ENCODE data around the gene PPP1R17.

PPP1R17 gene

DNA sequence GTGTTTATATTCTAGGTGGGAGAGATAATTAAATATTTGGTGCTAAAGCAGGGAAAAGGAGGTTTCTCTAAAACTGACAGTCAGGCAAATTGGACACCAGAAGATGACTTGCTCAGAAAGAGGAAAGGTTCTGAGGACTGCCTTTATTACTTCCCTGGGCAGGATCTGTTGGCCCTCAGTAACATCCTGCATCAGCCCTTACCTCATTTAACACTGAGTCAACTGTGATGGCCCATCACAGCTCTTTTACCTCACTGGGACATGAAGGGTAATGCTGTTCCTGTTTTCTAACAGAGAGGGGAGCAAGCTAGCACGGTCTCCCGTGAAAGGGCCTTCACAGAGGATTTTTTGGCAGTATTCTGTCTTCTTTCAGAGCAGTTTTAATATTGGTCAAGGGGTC, 12.0 kb downstream of the PPP1R17 start:
- DNase-seq (ENCODE audit: low spot score), result no peak

DNA sequence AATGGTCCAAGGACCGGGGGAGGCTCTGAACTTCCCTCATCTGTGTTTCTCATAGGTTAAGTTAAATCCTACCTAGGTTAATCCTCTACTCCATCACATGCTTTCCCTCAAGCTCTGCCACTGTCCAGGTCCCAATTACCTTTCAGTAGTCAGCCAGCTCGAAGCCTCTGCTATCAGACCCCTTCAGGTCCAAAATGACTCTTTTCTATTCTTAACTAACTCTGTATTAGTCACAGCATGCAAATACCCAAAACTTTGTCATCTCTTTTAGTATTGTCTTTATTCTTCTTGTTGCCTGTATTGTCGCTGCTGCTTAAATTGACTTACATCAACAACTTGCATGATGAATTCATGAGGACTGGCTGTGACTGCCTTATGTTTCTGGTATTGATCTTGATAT, 15.3 kb downstream of the PPP1R17 start:
- no peak for DNase-seq (ENCODE audit: low spot score)

DNA sequence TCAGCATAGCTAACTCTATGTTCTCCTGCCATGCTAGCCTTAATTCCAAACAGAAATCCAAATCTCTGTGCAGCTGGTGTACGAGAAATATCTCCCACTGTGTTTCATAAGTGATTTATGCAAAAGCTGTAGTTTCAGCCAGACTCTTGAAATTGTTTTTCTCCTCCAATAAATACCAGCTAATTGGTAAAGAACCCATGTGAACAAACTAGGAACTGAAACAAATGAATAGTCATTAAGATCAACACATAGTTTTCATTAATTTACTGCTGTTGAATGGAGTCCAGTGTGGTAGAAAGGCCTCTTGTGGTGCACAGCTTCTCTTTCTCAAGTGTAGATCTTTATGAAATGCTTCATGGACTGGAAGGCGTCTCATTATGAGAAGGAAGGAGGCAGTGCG, 18.4 kb downstream of the PPP1R17 start:
- DNase-seq (ENCODE audit: low spot score), result no peak

DNA sequence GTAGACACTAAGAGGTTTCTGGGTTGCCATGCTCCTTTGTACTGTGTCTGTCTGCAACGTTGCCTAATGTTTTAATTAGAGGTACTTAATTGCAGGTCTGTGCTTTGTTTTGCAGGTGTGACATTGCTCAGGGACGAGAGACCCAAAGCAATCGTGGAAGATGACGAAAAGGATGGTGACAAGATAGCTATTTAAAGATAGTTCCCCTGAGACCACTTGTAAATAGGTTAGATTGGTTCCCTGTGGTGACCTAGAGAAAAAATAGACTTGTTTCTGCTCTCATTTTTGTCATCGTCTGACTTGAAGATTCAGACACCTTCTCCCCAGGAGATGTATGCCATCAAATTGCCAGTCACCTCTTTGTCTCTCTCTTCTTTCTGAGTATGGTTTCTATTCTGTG, 20.1 kb downstream of the PPP1R17 start:
- no peak for DNase-seq (ENCODE audit: low spot score)

DNA sequence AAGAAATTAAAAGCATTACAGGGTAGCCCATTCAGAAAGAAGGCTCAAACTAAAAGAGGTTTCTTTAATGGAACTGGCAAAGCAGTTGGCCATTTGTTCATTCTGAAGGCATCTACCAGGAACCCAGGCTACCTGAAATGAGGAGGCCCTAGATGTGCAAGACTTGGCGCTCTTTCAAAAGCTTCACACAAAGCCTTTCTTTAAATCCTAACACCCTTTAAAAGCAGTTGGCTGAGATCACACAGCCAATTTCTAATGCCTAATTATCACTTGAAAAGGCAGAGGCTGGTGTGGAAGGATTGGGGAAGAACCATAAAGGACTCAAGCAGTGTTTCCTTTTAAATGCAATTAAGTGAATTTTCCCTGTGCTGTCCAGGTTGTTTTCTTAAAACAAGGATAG, 23.2 kb downstream of the PPP1R17 start:
- DNase-seq (ENCODE audit: low spot score), result no peak

DNA sequence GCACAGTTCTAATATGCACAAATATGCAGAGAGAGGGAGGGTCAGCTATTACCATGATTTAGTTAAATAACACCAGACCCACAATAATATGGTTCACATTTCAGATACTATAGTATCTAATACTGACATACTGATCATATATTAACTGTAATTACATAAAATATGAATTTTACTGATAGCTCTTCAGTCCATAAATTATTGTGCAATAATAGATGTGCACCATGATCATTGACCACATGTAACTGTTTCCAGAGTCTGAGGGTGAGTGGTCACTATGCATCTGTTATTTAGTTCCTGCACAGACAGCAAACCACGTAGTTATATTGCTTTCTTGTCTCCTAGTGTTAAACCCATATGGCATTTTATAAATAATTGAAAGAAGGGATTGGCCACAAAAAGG, 29.3 kb downstream of the PPP1R17 start:
- DNase-seq (ENCODE audit: low spot score), result no peak

DNA sequence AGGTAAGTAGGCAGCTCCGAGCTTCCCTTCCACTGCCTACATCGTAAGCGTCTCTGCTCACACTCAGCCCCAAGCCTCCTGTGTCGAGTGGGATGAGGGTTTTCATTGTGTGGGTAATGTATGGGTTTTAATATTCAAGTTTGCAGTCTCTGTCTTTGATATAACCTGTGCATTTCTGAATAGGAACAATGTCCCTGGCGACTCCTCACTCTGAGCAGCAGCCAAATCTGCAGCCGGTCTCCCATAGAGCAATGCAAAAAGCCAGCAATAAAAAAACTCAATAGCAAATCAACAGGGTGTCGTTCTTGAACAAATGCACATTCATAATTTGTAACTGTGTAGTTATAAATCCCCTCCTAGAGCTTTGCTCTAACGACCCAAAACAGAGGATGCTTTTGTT, 33.4 kb downstream of the PPP1R17 start:
- DNase-seq (ENCODE audit: low spot score), result no peak

DNA sequence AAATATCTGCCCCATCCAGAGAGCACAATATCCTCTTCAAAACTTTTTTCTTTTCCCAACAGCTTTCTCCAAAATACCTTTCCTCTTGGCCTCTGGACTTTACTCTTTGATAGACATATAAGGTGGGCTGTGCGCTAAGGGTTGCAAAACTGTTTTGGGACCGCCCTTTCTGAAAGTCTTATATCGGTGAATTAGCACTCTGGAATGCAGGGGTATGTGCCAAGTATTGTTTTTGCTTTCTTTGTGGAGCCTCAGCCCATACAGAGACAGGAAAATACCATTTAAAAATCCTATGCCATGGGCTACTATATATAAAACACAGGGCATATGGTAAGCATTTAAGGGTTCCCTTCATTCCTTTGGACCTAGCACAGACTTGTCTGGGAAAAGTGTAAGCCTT, 37.7 kb downstream of the PPP1R17 start:
- no peak for DNase-seq (ENCODE audit: low spot score)

DNA sequence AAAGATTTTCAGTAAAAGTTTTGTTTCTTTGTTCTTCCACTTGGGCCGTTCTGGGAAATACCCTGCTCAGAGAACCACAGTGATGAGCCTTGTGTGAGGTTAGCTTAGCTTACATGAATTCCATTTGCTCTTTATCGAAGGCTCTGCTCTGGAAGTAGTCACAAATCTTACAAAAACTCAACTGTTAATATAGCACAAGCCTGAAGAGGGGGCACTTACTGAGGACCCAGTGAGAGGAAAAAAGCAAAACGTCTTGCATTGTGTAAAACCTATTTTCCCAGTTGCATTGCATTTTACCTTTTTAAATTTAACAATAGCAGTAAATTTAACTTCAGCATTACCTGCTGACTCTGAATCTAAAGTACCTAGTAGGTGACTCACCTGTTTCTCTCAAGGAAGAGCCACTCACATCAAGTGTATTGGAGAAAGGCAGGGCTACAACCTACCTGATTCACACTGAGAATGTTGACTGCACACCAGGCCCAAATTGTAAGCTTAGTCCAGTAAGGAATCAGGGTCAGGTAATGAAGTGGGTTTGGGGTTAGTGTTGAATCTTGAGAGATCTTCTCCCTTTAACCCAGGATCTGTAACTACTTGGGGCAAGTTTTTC, 42.3 kb downstream of the PPP1R17 start:
- no peak for DNase-seq (ENCODE audit: low spot score)

DNA sequence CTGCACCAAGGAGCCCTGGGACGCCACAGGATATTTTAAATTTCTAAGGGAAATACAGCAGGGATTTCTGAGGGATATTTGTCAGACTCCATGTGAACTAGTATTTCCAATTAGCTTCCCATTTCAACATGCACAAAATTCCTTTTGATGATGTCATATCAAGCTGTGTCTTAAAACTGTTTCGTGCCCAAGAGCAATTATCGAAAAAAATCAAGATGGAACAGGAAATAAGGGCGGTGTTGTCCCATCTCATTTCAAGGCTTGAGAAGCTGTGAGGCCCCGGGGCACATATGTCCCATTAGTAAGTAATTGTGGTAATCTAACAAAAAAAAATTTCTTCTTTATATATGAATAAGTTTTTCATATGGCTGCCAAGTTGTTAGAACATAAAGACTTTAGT, 47.4 kb downstream of the PPP1R17 start:
- DNase-seq (ENCODE audit: low spot score), result no peak

DNA sequence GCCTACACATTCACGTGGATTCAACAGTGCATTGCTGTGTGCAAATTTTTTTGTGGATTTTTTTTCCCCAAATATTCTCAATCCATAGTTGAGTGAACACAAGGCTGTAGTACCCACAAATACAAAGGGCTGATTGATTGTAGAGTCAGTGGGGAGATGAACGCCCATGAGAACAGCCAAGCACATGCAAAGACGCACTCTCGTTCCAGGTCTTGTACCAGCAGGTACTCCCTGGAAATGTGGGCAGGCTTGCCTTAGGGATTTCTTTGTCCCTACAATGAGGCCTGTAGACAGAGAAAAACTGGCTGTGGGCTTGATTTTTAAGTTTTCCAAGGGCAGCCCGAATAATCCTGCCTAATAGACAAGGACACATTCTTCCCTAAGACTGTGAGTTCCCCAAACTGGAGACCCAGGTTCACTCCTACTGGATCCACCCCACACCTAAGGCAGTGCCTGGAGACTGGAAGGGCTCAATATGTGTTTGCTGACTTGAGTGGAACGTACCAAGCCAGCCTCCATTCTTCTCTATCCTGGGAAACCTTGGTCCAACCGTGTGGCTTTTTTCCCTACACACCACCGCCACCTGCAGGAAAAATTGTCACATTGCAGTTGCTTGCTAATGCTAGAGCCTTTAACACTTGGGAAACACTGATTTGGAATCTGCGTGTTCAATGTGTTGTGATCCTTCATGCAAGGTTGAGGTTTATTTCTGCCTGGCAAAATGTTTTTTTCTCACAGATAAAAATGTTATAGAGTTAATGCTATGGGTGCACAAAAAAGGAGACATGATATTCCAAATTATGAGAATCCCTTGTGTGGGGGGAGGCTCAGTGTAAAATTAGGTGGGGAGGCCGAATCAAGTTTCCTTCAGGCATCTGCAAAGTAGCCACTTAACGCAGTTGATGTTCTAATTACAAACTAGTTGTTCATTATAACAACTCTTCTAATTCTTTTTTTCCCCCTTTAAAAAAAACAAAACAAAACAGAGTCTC, 49.3 kb downstream of the PPP1R17 start:
- DNase-seq (ENCODE audit: low spot score), result peak; percentile 50

DNA sequence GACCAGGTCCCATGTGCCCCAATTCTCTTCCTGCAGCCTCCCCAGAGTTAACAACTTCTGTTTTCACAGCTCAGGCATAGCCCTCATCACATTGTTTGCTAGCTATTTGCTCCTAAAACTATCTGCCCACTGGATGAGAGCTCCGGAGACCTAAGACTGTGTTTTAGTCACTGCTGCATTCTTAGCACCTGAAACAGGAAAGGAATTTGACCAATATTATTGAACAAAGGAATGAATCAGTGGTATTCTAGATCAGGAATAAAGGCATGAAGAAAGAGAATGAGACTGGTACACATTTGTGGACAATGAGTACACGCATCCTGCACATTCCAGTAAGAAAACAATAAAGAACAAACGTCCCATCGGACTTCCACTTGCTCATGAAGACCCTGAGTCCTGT, 54.8 kb downstream of the PPP1R17 start:
- no peak for DNase-seq (ENCODE audit: low spot score)

DNA sequence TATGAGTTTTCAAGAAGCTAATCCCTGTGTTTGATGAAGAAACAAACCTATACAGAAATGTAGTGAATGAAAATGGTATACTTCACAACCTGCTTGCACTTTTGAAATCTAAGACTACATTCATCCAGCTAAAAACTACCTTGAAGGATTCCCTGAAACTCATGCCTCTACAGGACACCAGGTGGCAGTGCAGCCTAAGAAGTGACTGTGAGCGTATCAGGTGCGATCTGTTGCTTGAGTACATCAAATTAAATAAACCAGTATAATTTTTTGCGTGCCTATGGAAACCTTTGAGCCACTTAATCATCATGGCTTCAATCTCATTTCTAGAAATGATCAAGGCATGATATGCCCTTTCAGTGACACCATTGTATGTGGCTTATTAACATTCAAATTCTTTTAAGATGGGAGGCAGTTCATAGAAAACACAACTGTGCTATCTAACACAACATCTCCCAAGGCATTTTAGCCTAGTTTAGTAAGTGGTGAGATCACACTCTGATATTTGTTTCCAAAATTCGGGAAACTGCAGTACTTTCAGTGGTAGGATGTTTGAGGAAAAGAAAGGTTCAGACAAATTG, 57.4 kb downstream of the PPP1R17 start:
- peak; percentile 24 for DNase-seq (ENCODE audit: low spot score)

DNA sequence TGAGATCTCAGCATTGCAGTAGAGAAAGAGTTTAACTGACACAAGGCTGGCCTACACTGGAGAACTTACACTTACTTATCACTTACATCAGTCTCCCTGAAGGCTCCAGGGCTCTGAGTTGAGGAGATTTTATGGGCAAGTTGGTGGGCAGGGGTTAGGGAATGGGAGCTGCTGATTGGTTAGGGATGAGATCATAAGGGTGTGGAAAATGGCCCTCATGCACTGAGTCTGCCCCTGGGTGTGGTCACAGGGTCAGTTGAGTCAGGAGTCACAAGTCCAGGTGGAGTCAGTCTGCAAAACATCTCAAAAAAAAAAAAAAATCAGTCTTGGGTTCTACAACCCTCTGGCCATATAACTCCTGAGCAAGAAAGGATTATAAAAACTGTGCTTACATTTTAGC, 60.5 kb downstream of the PPP1R17 start:
- no peak for DNase-seq (ENCODE audit: low spot score)

DNA sequence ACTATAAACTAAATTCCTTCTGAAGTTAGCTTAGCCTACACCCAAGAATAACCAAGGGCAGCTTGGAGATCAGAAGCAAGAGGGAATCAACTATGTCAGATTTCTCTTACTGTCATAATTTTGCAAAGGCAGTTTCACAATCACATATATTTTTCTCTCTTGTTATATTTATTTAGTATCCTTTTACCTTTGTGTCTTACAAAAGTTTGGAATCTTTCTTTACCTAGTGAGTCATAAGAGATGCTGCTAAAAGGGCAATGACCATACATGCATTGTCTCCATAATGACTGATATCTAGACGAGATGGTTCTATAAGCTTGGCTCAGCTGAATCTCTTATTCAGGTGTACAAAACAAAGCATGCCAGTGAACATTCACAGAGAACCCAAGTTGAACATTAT, 61.1 kb downstream of the PPP1R17 start:
- DNase-seq (ENCODE audit: low spot score), result no peak

DNA sequence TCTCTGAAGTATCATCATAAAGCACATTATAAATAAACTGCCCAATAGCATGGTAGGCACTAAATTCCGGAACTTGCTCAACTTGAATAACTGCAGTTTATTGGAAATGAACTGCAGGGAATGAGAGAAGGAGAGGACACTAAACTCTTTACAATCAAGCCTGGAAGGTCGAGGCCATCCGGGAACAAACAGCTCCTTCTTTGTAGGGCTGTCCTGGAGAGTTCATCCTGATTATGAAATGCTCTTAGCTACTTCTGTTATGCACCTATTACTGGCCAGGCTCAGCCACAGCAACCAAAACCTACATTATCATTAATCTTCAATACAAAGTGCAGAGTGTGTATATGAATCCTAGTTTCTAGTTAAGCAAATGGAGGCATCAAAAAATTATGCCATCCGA, 64.7 kb downstream of the PPP1R17 start:
- no peak for DNase-seq (ENCODE audit: low spot score)

Measured in hepatic stellate cell (primary cell).